HEK293T (cell line): ENCODE measurements around the gene MT1A.

Source experiments
- BHLHE40 ChIP-seq: fragments of 450-650 bp; IDR thresholded peaks from 2 replicates; pipeline ENCODE4 v1.6.1; 2016; ENCODE audit warnings: mild to moderate bottlenecking, moderate library complexity, borderline replicate concordance
- ELF4 ChIP-seq: fragments of 450-650 bp; IDR thresholded peaks from 2 replicates; pipeline ENCODE4 v1.6.1; 2017; ENCODE audit warnings: antibody characterized with exemption
- FOXA1 ChIP-seq: fragments of 450-650 bp; IDR thresholded peaks from 2 replicates; pipeline ENCODE4 v1.6.1; 2016; ENCODE audit warnings: mild to moderate bottlenecking
- SP1 ChIP-seq: fragments of 450-650 bp; IDR thresholded peaks from 2 replicates; pipeline ENCODE4 v1.6.1; 2017
- TARDBP ChIP-seq: fragments of 450-650 bp; IDR thresholded peaks from 2 replicates; pipeline ENCODE4 v1.6.1; 2016

DNA sequence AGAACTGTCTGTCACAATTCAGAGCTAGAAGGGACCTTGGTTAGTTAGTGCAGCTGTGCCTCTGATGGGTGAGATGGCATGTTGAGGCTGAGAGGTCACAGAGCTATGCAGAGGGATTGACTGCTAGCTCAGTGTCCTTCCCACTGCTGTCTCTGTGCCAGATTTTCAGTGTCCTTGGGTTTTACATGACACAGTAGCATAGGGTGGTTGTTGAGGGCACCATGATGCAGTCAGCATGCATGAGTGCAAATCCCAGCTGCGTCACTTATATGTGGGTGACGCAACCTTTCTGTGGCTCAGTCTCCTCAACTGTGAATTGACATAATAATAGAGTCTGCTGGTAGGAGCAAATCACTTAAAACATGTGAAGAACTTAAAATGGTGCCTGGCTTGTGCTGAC is 2.7 kb downstream of the MT1A start:
- TF ChIP-seq TARDBP: no peak
- TF ChIP-seq BHLHE40: no peak
- no peak for TF ChIP-seq SP1
- TF ChIP-seq FOXA1: no peak
- TF ChIP-seq ELF4: no peak
